Measurements from ENCODE around the gene LIPA. TPM values are rescaled to one million over a fixed set of nuclear protein-coding genes. Genes with fewer than 3 reads are reported as not detected.
"Not testable (repeated sequence)": the region's sequence is repeated elsewhere in the genome, so short reads cannot be mapped to it uniquely, and the experiment has no call there.

The LIPA gene
- total RNA-seq, 2 experiments from 2014 or later = 8.9 to 19.4 TPM

GRCh38 chr10:89173075-89173474 is 78.5 kb downstream of the LIPA start:
- no peak overlapping the region for H2AFZ ChIP-seq (ENCODE audit: low read length)
- H3K9me3 ChIP-seq (ENCODE audit: low read length) = no peaks in the 10 kb centered on the region
- no peaks in the 10 kb centered on the region for H3K79me2 ChIP-seq (ENCODE audit: insufficient read depth, low read depth, low read length)
- H4K20me1 ChIP-seq (ENCODE audit: insufficient read depth, low read length) = no peaks in the 10 kb centered on the region
- intact Hi-C loops (cut with micrococcal nuclease; ENCODE audit: unreplicated experiment) = no loop called here
- no peaks in the 10 kb centered on the region for H3K9me2 ChIP-seq (ENCODE audit: insufficient read depth, low read length)
- ChIA-PET CTCF (ENCODE audit: unreplicated experiment) (no interaction called here), POLR2A (interaction anchor here (0.7 to 1.4 kb wide), 2 partner anchors 8 to 38 kb away, joined by 3 read pairs; no protein-coding TSS in a partner anchor)
- TF ChIP-seq, protein P1, sequence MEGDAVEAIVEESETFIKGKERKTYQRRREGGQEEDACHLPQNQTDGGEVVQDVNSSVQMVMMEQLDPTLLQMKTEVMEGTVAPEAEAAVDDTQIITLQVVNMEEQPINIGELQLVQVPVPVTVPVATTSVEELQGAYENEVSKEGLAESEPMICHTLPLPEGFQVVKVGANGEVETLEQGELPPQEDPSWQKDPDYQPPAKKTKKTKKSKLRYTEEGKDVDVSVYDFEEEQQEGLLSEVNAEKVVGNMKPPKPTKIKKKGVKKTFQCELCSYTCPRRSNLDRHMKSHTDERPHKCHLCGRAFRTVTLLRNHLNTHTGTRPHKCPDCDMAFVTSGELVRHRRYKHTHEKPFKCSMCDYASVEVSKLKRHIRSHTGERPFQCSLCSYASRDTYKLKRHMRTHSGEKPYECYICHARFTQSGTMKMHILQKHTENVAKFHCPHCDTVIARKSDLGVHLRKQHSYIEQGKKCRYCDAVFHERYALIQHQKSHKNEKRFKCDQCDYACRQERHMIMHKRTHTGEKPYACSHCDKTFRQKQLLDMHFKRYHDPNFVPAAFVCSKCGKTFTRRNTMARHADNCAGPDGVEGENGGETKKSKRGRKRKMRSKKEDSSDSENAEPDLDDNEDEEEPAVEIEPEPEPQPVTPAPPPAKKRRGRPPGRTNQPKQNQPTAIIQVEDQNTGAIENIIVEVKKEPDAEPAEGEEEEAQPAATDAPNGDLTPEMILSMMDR (conservative IDR thresholded peaks at IDR 0.05; ENCODE audit: low read length) = no peak
- no peak for TF ChIP-seq EZH2phosphoT487 (IDR thresholded peaks at IDR 0.05; ENCODE audit: borderline replicate concordance, low read depth, low read length)
- DNase-seq (ENCODE audit: low spot score) = no peak
- no peaks in the 10 kb centered on the region for H3K4me1 ChIP-seq (ENCODE audit: insufficient read depth, low read length, poor library complexity, severe bottlenecking)
- no peak overlapping the region for H3K4me3 ChIP-seq (ENCODE audit: low read depth, low read length, poor library complexity, severe bottlenecking)
- H3K27ac ChIP-seq (ENCODE audit: low read depth, low read length, poor library complexity, severe bottlenecking) = no peak overlapping the region
- no peaks in the 10 kb centered on the region for H3K36me3 ChIP-seq (ENCODE audit: insufficient read depth, low read length)
- no TSS peak for BruUV-seq (replicated peaks)
- no peak overlapping the region for H3K4me2 ChIP-seq (ENCODE audit: low read length)

DNA sequence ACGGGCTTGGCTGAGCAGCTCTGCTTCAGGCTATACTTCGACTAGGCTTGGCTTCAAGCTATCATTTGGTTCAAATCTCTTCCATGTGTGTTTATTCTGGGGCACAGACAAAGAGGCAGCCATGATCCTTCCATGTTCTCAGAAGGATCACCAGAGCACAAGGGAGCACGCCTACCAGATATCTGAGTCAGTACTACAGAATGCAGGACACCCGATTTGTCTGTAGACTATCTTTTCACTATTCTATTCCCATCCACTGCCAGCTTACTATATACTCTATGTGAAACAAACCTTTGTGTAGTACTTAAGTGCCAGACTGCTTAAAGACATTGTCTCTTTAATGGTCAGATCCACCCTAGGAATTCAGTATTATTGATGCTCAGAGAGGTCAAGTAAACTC is 79.6 kb downstream of the LIPA start:
- no peaks in the 10 kb centered on the region for H3K9me3 ChIP-seq (ENCODE audit: low read length)
- H2AFZ ChIP-seq (ENCODE audit: low read length) = no peak overlapping the region
- TF ChIP-seq, protein P1 (conservative IDR thresholded peaks at IDR 0.05; ENCODE audit: low read length) = no peak
- TF ChIP-seq EZH2phosphoT487 (IDR thresholded peaks at IDR 0.05; ENCODE audit: borderline replicate concordance, low read depth, low read length) = no peak
- no peaks in the 10 kb centered on the region for H3K36me3 ChIP-seq (ENCODE audit: insufficient read depth, low read length)
- DNase-seq (ENCODE audit: low spot score) = no peak
- H3K79me2 ChIP-seq (ENCODE audit: insufficient read depth, low read depth, low read length) = no peaks in the 10 kb centered on the region
- CTCF ChIA-PET (ENCODE audit: unreplicated experiment) = no interaction called here
- H3K27ac ChIP-seq (ENCODE audit: low read depth, low read length, poor library complexity, severe bottlenecking) = no peak overlapping the region
- POLR2A ChIA-PET = interaction anchor here (0.6 kb wide), 1 partner anchor 11 kb away, joined by 4 read pairs; no protein-coding TSS in a partner anchor
- H3K4me2 ChIP-seq (ENCODE audit: low read length) = no peak overlapping the region
- H3K4me1 ChIP-seq (ENCODE audit: insufficient read depth, low read length, poor library complexity, severe bottlenecking) = no peaks in the 10 kb centered on the region
- H3K9me2 ChIP-seq (ENCODE audit: insufficient read depth, low read length) = no peaks in the 10 kb centered on the region
- no TSS peak for BruUV-seq (replicated peaks)
- intact Hi-C loops (cut with micrococcal nuclease; ENCODE audit: unreplicated experiment) = no loop called here
- no peak overlapping the region for H3K4me3 ChIP-seq (ENCODE audit: low read depth, low read length, poor library complexity, severe bottlenecking)
- H4K20me1 ChIP-seq (ENCODE audit: insufficient read depth, low read length) = no peaks in the 10 kb centered on the region

GRCh38 chr10:89171263-89171872 is 80.2 kb downstream of the LIPA start:
- POLR2A ChIA-PET = no interaction called here
- H3K79me2 ChIP-seq (ENCODE audit: insufficient read depth, low read depth, low read length) = no peaks in the 10 kb centered on the region
- CTCF ChIA-PET (ENCODE audit: unreplicated experiment) = no interaction called here

GRCh38 chr10:89168354-89168900 is 83.1 kb downstream of the LIPA start:
- H3K4me2 ChIP-seq (ENCODE audit: low read length); POLR2A ChIA-PET; H3K4me3 ChIP-seq (ENCODE audit: low read depth, low read length, poor library complexity, severe bottlenecking); H3K4me1 ChIP-seq (ENCODE audit: insufficient read depth, low read length, poor library complexity, severe bottlenecking); H3K9me2 ChIP-seq (ENCODE audit: insufficient read depth, low read length); H3K36me3 ChIP-seq (ENCODE audit: insufficient read depth, low read length); BruUV-seq (replicated peaks); intact Hi-C loops (cut with micrococcal nuclease; ENCODE audit: unreplicated experiment); H4K20me1 ChIP-seq (ENCODE audit: insufficient read depth, low read length); H3K79me2 ChIP-seq (ENCODE audit: insufficient read depth, low read depth, low read length); H3K9me3 ChIP-seq (ENCODE audit: low read length); CTCF ChIA-PET (ENCODE audit: unreplicated experiment); DNase-seq (ENCODE audit: low spot score); H3K27ac ChIP-seq (ENCODE audit: low read depth, low read length, poor library complexity, severe bottlenecking); H2AFZ ChIP-seq (ENCODE audit: low read length): not testable (repeated sequence)

More at GRCh38 chr10:89171263-89171872, 80.2 kb downstream of the LIPA start:
- Histone ChIP-seq H3K4me3 (ENCODE audit: low read depth, low read length, poor library complexity, severe bottlenecking) (no peak overlapping the region), H3K4me1 (ENCODE audit: insufficient read depth, low read length, poor library complexity, severe bottlenecking) (no peaks in the 10 kb centered on the region), H4K20me1 (ENCODE audit: insufficient read depth, low read length) (no peaks in the 10 kb centered on the region), H3K4me2 (ENCODE audit: low read length) (no peak overlapping the region), H3K9me2 (ENCODE audit: insufficient read depth, low read length) (no peaks in the 10 kb centered on the region), H3K9me3 (ENCODE audit: low read length) (no peaks in the 10 kb centered on the region), H3K36me3 (ENCODE audit: insufficient read depth, low read length) (no peaks in the 10 kb centered on the region), H3K27ac (ENCODE audit: low read depth, low read length, poor library complexity, severe bottlenecking) (no peak overlapping the region), H2AFZ (ENCODE audit: low read length) (no peak overlapping the region)
- intact Hi-C loops (cut with micrococcal nuclease; ENCODE audit: unreplicated experiment) = no loop called here
- DNase-seq (ENCODE audit: low spot score) = no peak
- no peak for TF ChIP-seq EZH2phosphoT487 (IDR thresholded peaks at IDR 0.05; ENCODE audit: borderline replicate concordance, low read depth, low read length)
- TF ChIP-seq, protein P1 (conservative IDR thresholded peaks at IDR 0.05; ENCODE audit: low read length) = no peak
- BruUV-seq (replicated peaks) = no TSS peak
